H1 (cell line): Measurements from ENCODE around the gene AGPAT2.
A peak's percentile ranks its signal among the peaks of the same experiment; 100 is the strongest.

Experiments
- EZH2 ChIP-seq: fragments of 200-600 bp; sonication (generic); IDR thresholded peaks from 2 replicates; pipeline ENCODE4 v1.7.1; 2012; ENCODE audit warnings: low read depth, mild to moderate bottlenecking, moderate library complexity, low read length, inconsistent platforms; ENCODE audit not compliant: severe bottlenecking
- TF ChIP-seq, protein P1 (sequence below): IDR thresholded peaks from 2 replicates; pipeline ENCODE4 v1.6.1; 2011; ENCODE audit warnings: low read length, improper control_type of control experiment
- TF ChIP-seq, protein P2 (sequence below), 3 experiments: IDR thresholded peaks; 1 replicate in 2 of 3; 2 replicates in 1 of 3; pipeline versions ENCODE4 v1.5.1 to v1.6.1; 2011; ENCODE audit warnings: low read length in 3 of 3, mild to moderate bottlenecking in 3 of 3, inconsistent platforms in 2 of 3, low read depth in 1 of 3, moderate library complexity in 1 of 3; ENCODE audit not compliant: insufficient read depth in 1 of 3; ENCODE audit errors: control extremely low read depth in 1 of 3

DNA sequence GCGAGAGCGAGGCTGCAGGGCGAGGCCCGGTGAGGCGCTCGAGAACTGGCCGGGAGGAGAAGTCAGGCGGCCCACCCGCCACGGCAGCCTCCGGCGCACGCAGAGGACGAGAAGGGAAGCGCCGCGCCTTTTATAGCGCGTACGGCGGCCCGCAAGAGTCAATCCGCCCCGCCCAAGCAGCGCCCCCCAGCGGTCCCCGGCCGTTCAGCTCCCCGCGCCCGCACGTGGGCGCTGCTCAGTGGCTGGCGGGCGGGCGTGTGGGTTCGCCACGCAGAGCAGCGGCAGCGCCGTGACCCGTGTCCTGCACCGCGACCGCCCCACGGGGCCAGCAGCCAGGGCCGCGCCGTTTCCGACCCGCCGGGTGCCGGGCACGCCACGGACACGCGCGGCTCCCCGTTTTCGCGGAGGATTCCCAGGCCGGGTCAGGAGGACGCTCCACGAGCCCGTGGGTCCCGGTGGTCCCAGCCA lies 40.9 kb upstream of the AGPAT2 start:
- TF ChIP-seq EZH2, result no peak
- TF ChIP-seq, protein P1, sequence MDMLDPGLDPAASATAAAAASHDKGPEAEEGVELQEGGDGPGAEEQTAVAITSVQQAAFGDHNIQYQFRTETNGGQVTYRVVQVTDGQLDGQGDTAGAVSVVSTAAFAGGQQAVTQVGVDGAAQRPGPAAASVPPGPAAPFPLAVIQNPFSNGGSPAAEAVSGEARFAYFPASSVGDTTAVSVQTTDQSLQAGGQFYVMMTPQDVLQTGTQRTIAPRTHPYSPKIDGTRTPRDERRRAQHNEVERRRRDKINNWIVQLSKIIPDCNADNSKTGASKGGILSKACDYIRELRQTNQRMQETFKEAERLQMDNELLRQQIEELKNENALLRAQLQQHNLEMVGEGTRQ, result peak; percentile 29; the same call in 1 of the 2 replicates
- TF ChIP-seq, protein P2, sequence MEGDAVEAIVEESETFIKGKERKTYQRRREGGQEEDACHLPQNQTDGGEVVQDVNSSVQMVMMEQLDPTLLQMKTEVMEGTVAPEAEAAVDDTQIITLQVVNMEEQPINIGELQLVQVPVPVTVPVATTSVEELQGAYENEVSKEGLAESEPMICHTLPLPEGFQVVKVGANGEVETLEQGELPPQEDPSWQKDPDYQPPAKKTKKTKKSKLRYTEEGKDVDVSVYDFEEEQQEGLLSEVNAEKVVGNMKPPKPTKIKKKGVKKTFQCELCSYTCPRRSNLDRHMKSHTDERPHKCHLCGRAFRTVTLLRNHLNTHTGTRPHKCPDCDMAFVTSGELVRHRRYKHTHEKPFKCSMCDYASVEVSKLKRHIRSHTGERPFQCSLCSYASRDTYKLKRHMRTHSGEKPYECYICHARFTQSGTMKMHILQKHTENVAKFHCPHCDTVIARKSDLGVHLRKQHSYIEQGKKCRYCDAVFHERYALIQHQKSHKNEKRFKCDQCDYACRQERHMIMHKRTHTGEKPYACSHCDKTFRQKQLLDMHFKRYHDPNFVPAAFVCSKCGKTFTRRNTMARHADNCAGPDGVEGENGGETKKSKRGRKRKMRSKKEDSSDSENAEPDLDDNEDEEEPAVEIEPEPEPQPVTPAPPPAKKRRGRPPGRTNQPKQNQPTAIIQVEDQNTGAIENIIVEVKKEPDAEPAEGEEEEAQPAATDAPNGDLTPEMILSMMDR (IDR thresholded peaks at IDR 0.05; ENCODE audit: control extremely low read depth in 1 of 3, insufficient read depth in 1 of 3, low read depth in 1 of 3, low read length in 3 of 3), result peak in 2 of 3 experiments; percentile 79 to 96; a peak in 3 of 4 replicates
